ENCODE measurements around the gene PPP2R2C. TPM values are rescaled to one million over a fixed set of nuclear protein-coding genes. Genes with fewer than 3 reads are reported as not detected.

Gene PPP2R2C
- total RNA-seq, 1 experiment from 2014 or later = 8.1 TPM

DNA sequence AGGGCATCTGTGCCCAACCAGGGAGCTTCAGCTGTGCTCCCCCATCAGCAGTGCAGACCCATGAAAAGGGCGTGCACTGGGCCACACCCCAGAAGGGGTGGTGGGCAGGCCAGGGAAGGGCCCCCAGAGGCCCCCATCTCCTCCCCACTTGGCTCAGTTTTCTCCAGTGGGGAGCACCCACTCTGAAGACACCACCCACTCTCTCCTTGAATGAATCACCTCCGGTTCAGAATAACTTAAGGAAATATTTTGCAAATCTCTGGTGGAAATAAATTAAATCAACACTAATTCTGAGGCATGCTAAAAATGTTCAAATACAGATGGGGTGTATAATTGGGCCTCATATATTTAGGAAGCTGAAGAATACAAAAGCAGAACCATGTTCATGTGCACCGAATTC is 41.3 kb upstream of the PPP2R2C start:
- no peak overlapping the region for H3T11ph ChIP-seq (ENCODE audit: low read length)
- Mint-ChIP-seq H3K9me3 (peaks cover 7 to 21% of the 10 kb centered on the region in 2 experiments), H3K4me1 (no peaks in the 10 kb centered on the region)

More for the DNA sequence above, 41.3 kb upstream of the PPP2R2C start:
- H4K20me1 ChIP-seq (ENCODE audit: control insufficient read depth, insufficient read depth, insufficient read length) = no peaks in the 10 kb centered on the region
- no peak overlapping the region for H2AFZ ChIP-seq (ENCODE audit: low read length)
- H3K27me3 Mint-ChIP-seq (ENCODE audit: low read depth) = peaks cover 6% of the 10 kb centered on the region
- H3K56ac ChIP-seq (ENCODE audit: insufficient read length, low read depth, low read length) = no peak overlapping the region
- no peak overlapping the region for H3K18ac ChIP-seq (ENCODE audit: insufficient read length, low read depth, low read length)
- H3K23ac ChIP-seq (ENCODE audit: insufficient read length, low read depth, low read length) = no peak overlapping the region
- H2BK20ac ChIP-seq (ENCODE audit: low read depth, low read length, poor library complexity, severe bottlenecking) = no peak overlapping the region
- peaks cover 4 to 6% (median 4%) of the 10 kb centered on the region in 3 experiments; a peak in 5 of 7 replicates for H3K36me3 Mint-ChIP-seq (ENCODE audit: insufficient read depth in 1 of 3, low read depth in 3 of 3)
- H3K14ac ChIP-seq (ENCODE audit: insufficient read depth, low read length) = no peak overlapping the region
- H3K27ac Mint-ChIP-seq = no peak overlapping the region
- H3K9ac ChIP-seq (ENCODE audit: extremely low read depth, insufficient read length, low read length) = no peak overlapping the region
- H3K9me3 ChIP-seq (ENCODE audit: control insufficient read depth, low read depth, low read length) = no peaks in the 10 kb centered on the region
- H2BK120ac ChIP-seq (ENCODE audit: low read depth, low read length, poor library complexity, severe bottlenecking) = no peak overlapping the region
- H2AK5ac ChIP-seq (ENCODE audit: insufficient read length, low read length) = no peak overlapping the region
- no peak overlapping the region for H3K4me3 Mint-ChIP-seq
- H4K5ac ChIP-seq (ENCODE audit: insufficient read length, low read depth, low read length) = no peak overlapping the region
- H3K23me2 ChIP-seq (ENCODE audit: insufficient read length, low read depth, low read length, poor library complexity, severe bottlenecking) = no peaks in the 10 kb centered on the region
- no peaks in the 10 kb centered on the region for H3K27me3 ChIP-seq (ENCODE audit: insufficient read depth, low read length)
- H3K4ac ChIP-seq (ENCODE audit: low read depth, low read length) = no peak overlapping the region
- no peak overlapping the region for H4K8ac ChIP-seq (replicated peaks; ENCODE audit: insufficient read length, low read depth, low read length)
- no peak overlapping the region for H2BK12ac ChIP-seq (ENCODE audit: insufficient read length, low read depth, low read length)
- no peak for DNase-seq
- WGBS (ENCODE audit: extremely low coverage, insufficient read length, low lambda C conversion rate) = no CpG with 5 or more reads among the region's 3 CpGs
- H2BK15ac ChIP-seq (ENCODE audit: low read depth, low read length) = no peak overlapping the region
- H3K27ac ChIP-seq (ENCODE audit: insufficient read length, low read depth, low read length) = no peak overlapping the region
- TF ChIP-seq, protein P1, sequence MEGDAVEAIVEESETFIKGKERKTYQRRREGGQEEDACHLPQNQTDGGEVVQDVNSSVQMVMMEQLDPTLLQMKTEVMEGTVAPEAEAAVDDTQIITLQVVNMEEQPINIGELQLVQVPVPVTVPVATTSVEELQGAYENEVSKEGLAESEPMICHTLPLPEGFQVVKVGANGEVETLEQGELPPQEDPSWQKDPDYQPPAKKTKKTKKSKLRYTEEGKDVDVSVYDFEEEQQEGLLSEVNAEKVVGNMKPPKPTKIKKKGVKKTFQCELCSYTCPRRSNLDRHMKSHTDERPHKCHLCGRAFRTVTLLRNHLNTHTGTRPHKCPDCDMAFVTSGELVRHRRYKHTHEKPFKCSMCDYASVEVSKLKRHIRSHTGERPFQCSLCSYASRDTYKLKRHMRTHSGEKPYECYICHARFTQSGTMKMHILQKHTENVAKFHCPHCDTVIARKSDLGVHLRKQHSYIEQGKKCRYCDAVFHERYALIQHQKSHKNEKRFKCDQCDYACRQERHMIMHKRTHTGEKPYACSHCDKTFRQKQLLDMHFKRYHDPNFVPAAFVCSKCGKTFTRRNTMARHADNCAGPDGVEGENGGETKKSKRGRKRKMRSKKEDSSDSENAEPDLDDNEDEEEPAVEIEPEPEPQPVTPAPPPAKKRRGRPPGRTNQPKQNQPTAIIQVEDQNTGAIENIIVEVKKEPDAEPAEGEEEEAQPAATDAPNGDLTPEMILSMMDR (conservative IDR thresholded peaks at IDR 0.05) = no peak
- H3K4me1 ChIP-seq (ENCODE audit: insufficient read depth, low read length) = no peaks in the 10 kb centered on the region
- H2BK5ac ChIP-seq (ENCODE audit: insufficient read length, low read length) = no peak overlapping the region
- no peak overlapping the region for H4K91ac ChIP-seq (ENCODE audit: insufficient read length, low read depth, low read length)
- no peaks in the 10 kb centered on the region for H3K79me2 ChIP-seq (ENCODE audit: insufficient read depth, low read length)
- H3K79me1 ChIP-seq (ENCODE audit: insufficient read depth, low read depth, low read length, poor library complexity, severe bottlenecking) = no peaks in the 10 kb centered on the region
- H3K4me2 ChIP-seq (ENCODE audit: insufficient read depth, insufficient read length, low read length) = no peak overlapping the region

All from H9 (cell line).